Osteoblast (primary cell): Measurements from ENCODE around the gene FMN1. TPM values are rescaled to one million over a fixed set of nuclear protein-coding genes. Genes with fewer than 3 reads are reported as not detected.
A peak's percentile ranks its signal among the peaks of the same experiment; 100 is the strongest.
"Not testable (repeated sequence)": the region's sequence is repeated elsewhere in the genome, so short reads cannot be mapped to it uniquely, and the experiment has no call there.

Experiments used
- DNase-seq: peaks from one replicate; pipeline ENCODE4 v3.0.0; 2011; ENCODE audit warnings: low spot score, mixed read lengths; ENCODE audit not compliant: insufficient read length; ENCODE audit errors: missing footprints
- H2AFZ ChIP-seq: 2 replicates; pipeline ENCODE4 v1.6.0; 2011; ENCODE audit warnings: mild to moderate bottlenecking, low read length
- H3K27ac ChIP-seq: 2 replicates; pipeline ENCODE4 v1.5.1; 2011; ENCODE audit warnings: mild to moderate bottlenecking, low read depth, low read length, moderate library complexity
- H3K27me3 ChIP-seq: 2 replicates; pipeline ENCODE4 v1.6.0; 2012; ENCODE audit warnings: mild to moderate bottlenecking, control low read depth, inconsistent platforms, low read length, moderate library complexity; ENCODE audit not compliant: insufficient read depth
- H3K36me3 ChIP-seq: 2 replicates; pipeline ENCODE4 v1.5.1; 2011; ENCODE audit warnings: mild to moderate bottlenecking, low read length, control low read depth, moderate library complexity; ENCODE audit not compliant: insufficient read depth
- H3K4me1 ChIP-seq: 2 replicates; pipeline ENCODE4 v1.5.1; 2011; ENCODE audit warnings: mild to moderate bottlenecking, low read length, control low read depth, moderate library complexity; ENCODE audit not compliant: insufficient read depth
- H3K4me2 ChIP-seq: 2 replicates; pipeline ENCODE4 v1.6.0; 2011; ENCODE audit warnings: mild to moderate bottlenecking, low read length; ENCODE audit not compliant: insufficient read depth
- H3K4me3 ChIP-seq: fragments of 200-600 bp; sonication (generic); 3 replicates; pipeline ENCODE4 v1.5.1; 2012; ENCODE audit warnings: mild to moderate bottlenecking, low read length, inconsistent platforms; ENCODE audit not compliant: insufficient read depth
- H3K79me2 ChIP-seq: 2 replicates; pipeline ENCODE4 v1.6.0; 2012; ENCODE audit warnings: mild to moderate bottlenecking, low read length, control low read depth, inconsistent platforms; ENCODE audit not compliant: insufficient read depth
- H3K9me3 ChIP-seq: 2 replicates; pipeline ENCODE4 v1.5.1; 2011; ENCODE audit warnings: low read depth, low read length, control low read depth
- H4K20me1 ChIP-seq: 2 replicates; pipeline ENCODE4 v1.6.0; 2012; ENCODE audit warnings: mild to moderate bottlenecking, low read length, control low read depth; ENCODE audit not compliant: insufficient read depth
- CTCF ChIP-seq: IDR thresholded peaks from 2 replicates; pipeline ENCODE4 v1.5.1; 2011; ENCODE audit warnings: mild to moderate bottlenecking, low read depth, low read length, moderate library complexity; ENCODE audit errors: extremely low read depth
- total RNA-seq: library from RNA; depleted of rRNA; stranded (reverse); fragments of >200 nt; gene quantifications from 2 replicates; pipeline ENCODE4 v1.2.3, GENCODE V29; 2012

FMN1 gene
- total RNA-seq, 1 donor, result 9.0 TPM

GRCh38 chr15:32951736-32952464 lies 242.6 kb downstream of the FMN1 start:
- no peaks in the 10 kb centered on the region for H3K27me3 ChIP-seq
- peaks cover 28% of the 10 kb centered on the region for H3K79me2 ChIP-seq
- peaks cover 27% of the 10 kb centered on the region for H3K4me1 ChIP-seq
- no peaks in the 10 kb centered on the region for H4K20me1 ChIP-seq
- no peak overlapping the region for H2AFZ ChIP-seq
- no peak overlapping the region for H3K27ac ChIP-seq
- H3K4me2 ChIP-seq, result no peak overlapping the region
- no peaks in the 10 kb centered on the region for H3K36me3 ChIP-seq
- H3K4me3 ChIP-seq, result no peak overlapping the region
- DNase-seq, result peak; percentile 41
- no peaks in the 10 kb centered on the region for H3K9me3 ChIP-seq
- no peak for TF ChIP-seq CTCF

DNA sequence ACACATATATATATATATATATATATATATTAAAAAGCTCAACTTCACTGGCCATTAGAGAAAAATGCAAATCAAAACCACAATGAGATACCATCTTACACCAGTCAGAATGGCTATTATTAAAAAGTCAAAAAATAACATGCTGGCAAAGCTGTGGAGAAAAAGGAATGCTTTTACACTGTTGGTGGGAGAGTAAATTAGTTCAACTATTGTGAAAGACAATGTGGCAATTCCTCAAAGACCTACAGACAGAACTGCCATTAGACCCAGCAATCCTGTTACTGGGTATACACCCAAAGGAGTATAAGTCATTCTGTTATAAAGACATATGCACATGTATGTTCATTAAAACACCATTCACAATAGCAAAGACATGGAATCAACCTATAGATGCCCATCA lies 244.5 kb downstream of the FMN1 start:
- H3K36me3 ChIP-seq, H4K20me1 ChIP-seq, H3K4me2 ChIP-seq, H2AFZ ChIP-seq, H3K27me3 ChIP-seq, H3K4me3 ChIP-seq, H3K9me3 ChIP-seq, DNase-seq, H3K27ac ChIP-seq: not testable (repeated sequence)
- Histone ChIP-seq H3K4me1 (peaks cover 15% of the 10 kb centered on the region), H3K79me2 (peaks cover 31% of the 10 kb centered on the region)

DNA sequence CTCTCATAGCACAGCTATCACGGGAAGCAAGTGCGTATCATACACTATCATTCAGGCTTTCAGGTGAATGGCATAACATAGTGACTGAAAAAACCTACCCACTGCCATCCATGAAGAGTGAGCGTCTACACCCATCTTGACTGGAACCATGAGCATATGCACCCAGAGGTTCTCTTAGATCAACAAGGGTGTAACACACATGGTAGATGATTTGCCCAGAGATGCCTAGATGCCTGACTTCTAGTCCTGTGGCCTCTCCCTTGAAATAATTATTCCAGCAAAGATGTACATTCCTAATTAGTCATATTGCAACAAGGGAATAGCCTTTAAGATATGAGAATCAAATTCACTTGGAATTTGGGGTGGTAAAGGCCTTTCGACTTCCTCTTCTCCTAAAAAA lies 248.3 kb downstream of the FMN1 start:
- Histone ChIP-seq H3K79me2 (peaks cover 8% of the 10 kb centered on the region), H3K4me1 (peaks cover 11% of the 10 kb centered on the region), H3K27ac (no peak overlapping the region), H2AFZ (no peak overlapping the region), H3K27me3 (no peaks in the 10 kb centered on the region), H3K9me3 (no peaks in the 10 kb centered on the region), H3K36me3 (no peaks in the 10 kb centered on the region), H3K4me3 (no peak overlapping the region), H4K20me1 (no peaks in the 10 kb centered on the region), H3K4me2 (no peak overlapping the region)
- no peak for TF ChIP-seq CTCF
- DNase-seq, result no peak

DNA sequence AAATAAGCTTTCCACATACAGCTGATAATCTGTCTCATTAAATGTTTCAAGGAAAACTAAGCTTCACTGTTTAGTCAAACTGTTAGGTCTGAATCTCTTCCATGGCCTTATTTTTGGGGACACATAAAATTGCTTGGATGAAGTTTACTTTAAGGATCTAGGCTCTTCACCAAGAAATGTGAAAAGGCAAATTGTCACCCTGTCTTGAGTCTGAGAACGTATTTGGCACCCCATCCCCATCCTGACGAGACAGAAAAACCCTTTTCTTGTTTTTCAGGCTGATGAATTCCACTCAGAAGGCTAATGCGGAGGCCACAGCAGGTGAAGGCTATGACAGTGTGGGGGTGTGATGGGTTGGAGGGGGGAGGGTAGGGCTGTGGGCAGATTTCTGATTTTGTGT lies 250.1 kb downstream of the FMN1 start:
- H3K36me3 ChIP-seq, result no peaks in the 10 kb centered on the region
- peaks cover 8% of the 10 kb centered on the region for H3K79me2 ChIP-seq
- no peaks in the 10 kb centered on the region for H3K9me3 ChIP-seq
- no peak overlapping the region for H2AFZ ChIP-seq
- no peaks in the 10 kb centered on the region for H3K27me3 ChIP-seq
- H3K4me3 ChIP-seq, result no peak overlapping the region
- no peak for DNase-seq
- H3K4me1 ChIP-seq, result peaks cover 11% of the 10 kb centered on the region
- H4K20me1 ChIP-seq, result no peaks in the 10 kb centered on the region
- no peak overlapping the region for H3K4me2 ChIP-seq
- no peak overlapping the region for H3K27ac ChIP-seq
- no peak for TF ChIP-seq CTCF
